HG03025 (cell line): ENCODE results near the gene ACP5.
"Not testable (repeated sequence)": the region's sequence is repeated elsewhere in the genome, so short reads cannot be mapped to it uniquely, and the experiment has no call there.

Experiments used
- ATAC-seq: cut with Tn5 transposase; IDR thresholded peaks from one replicate; pipeline ENCODE4 v1.9.1; 2021; ENCODE audit warnings: mild to moderate bottlenecking, moderate library complexity; ENCODE audit not compliant: unreplicated experiment, low FRiP score

Gene ACP5

GRCh38 chr19:11580116-11580515, 2.7 kb upstream of the ACP5 start:
- no peak for ATAC-seq

GRCh38 chr19:11578258-11579142, 1.1 kb upstream of the ACP5 start:
- no peak for ATAC-seq

- ATAC-seq, result no peak
Observed at GRCh38 chr19:11576227-11576626, 1.2 kb downstream of the ACP5 start.

GRCh38 chr19:11574689-11575088, 2.8 kb downstream of the ACP5 start:
- no peak for ATAC-seq

- ATAC-seq, result not testable (repeated sequence)
Observed at GRCh38 chr19:11573763-11574162, 3.7 kb downstream of the ACP5 start.

- not testable (repeated sequence) for ATAC-seq
Observed at GRCh38 chr19:11573354-11573753, 4.1 kb downstream of the ACP5 start.

- no peak for ATAC-seq
Observed at GRCh38 chr19:11570039-11570462, 7.4 kb downstream of the ACP5 start.

- no peak for ATAC-seq
Observed at GRCh38 chr19:11566164-11566563, 11.3 kb downstream of the ACP5 start.

GRCh38 chr19:11565649-11565980, 11.8 kb downstream of the ACP5 start:
- not testable (repeated sequence) for ATAC-seq

- ATAC-seq, result not testable (repeated sequence)
Observed at GRCh38 chr19:11564082-11564807, 13.2 kb downstream of the ACP5 start.

- ATAC-seq, result no peak
Observed at GRCh38 chr19:11563532-11563931, 13.9 kb downstream of the ACP5 start.

GRCh38 chr19:11560404-11561051, 16.9 kb downstream of the ACP5 start:
- no peak for ATAC-seq

- peak; percentile 76 for ATAC-seq
Observed at GRCh38 chr19:11558881-11559828, 18.3 kb downstream of the ACP5 start, which contains the start of gene ELOF1. ELOF1 (minus strand) TSS chr19:11559230; CDS start chr19:11554347, 4,883 bp downstream.

GRCh38 chr19:11556634-11557420, 20.6 kb downstream of the ACP5 start:
- no peak for ATAC-seq

GRCh38 chr19:11555246-11555645, 22.2 kb downstream of the ACP5 start:
- ATAC-seq, result no peak

- ATAC-seq, result no peak
Observed at GRCh38 chr19:11554160-11554559, 23.3 kb downstream of the ACP5 start.

- ATAC-seq, result no peak
Observed at GRCh38 chr19:11552666-11553372, 24.6 kb downstream of the ACP5 start.

- ATAC-seq, result no peak
Observed at GRCh38 chr19:11551603-11552235, 25.7 kb downstream of the ACP5 start.
